ENCODE data around the gene ZNF420.

Gene ZNF420

GRCh38 chr19:37055330-37055729, 22.9 kb upstream of the ZNF420 start:
- H3K9me3 ChIP-seq (ENCODE audit: control insufficient read depth, insufficient read depth, low read depth, low read length): peaks cover 4% of the 10 kb centered on the region
- H3K4me3 ChIP-seq (ENCODE audit: low read depth, low read length): no peak overlapping the region
- ChIA-PET POLR2A (no interaction called here), CTCF (no interaction called here)
- TF ChIP-seq ZNF341 (tag by site-specific recombination; IDR thresholded peaks at IDR 0.05; ENCODE audit: low read depth) (no peak), ZNF658 (tag by site-specific recombination; IDR thresholded peaks at IDR 0.05) (no peak), ZNF426 (tag by site-specific recombination; IDR thresholded peaks at IDR 0.05) (no peak), TCF7L2 (IDR thresholded peaks at IDR 0.05; ENCODE audit: borderline replicate concordance, low read depth, low read length) (no peak), ZNF26 (tag by site-specific recombination; IDR thresholded peaks at IDR 0.05) (no peak), ZSCAN18 (tag by site-specific recombination; IDR thresholded peaks at IDR 0.05) (no peak), ZNF24 (tag by site-specific recombination; IDR thresholded peaks at IDR 0.05) (no peak), ZNF654 (tag by site-specific recombination; IDR thresholded peaks at IDR 0.05; ENCODE audit: low read depth) (no peak), REST (tag by site-specific recombination; IDR thresholded peaks at IDR 0.05) (no peak), ZNF280C (tag by site-specific recombination; IDR thresholded peaks at IDR 0.05) (no peak), INSM2 (tag by site-specific recombination; IDR thresholded peaks at IDR 0.05) (no peak), ZNF792 (tag by site-specific recombination; IDR thresholded peaks at IDR 0.05) (no peak), MEIS1 (CRISPR knock-in tag; IDR thresholded peaks at IDR 0.05; ENCODE audit: borderline replicate concordance) (no peak), ZNF560 (tag by site-specific recombination; IDR thresholded peaks at IDR 0.05; ENCODE audit: borderline replicate concordance) (no peak), REPIN1 (tag by site-specific recombination; IDR thresholded peaks at IDR 0.05; ENCODE audit: low read depth) (no peak), TSHZ1 (tag by site-specific recombination; IDR thresholded peaks at IDR 0.05; ENCODE audit: borderline replicate concordance) (no peak), ZNF274 (IDR thresholded peaks at IDR 0.05; ENCODE audit: low read length) (no peak), ZNF274 (tag by site-specific recombination; IDR thresholded peaks at IDR 0.05; ENCODE audit: borderline replicate concordance) (no peak), ZNF221 (tag by site-specific recombination; IDR thresholded peaks at IDR 0.05; ENCODE audit: borderline replicate concordance) (no peak)
- no peak overlapping the region for H3K27ac ChIP-seq (ENCODE audit: extremely low read depth, low read depth, low read length)
- H3K36me3 ChIP-seq (ENCODE audit: control insufficient read depth in 2 of 2, insufficient read depth in 1 of 2, low read length in 2 of 2): no peaks in the 10 kb centered on the region
- no peaks in the 10 kb centered on the region for H3K4me1 ChIP-seq (ENCODE audit: control insufficient read depth, insufficient read depth, low read length)
